Lung (tissue), 12 donors: ENCODE measurements around the gene PCGF3. TPM values are rescaled to one million over a fixed set of nuclear protein-coding genes. Genes with fewer than 3 reads are reported as not detected.
"Not testable (repeated sequence)": the region's sequence is repeated elsewhere in the genome, so short reads cannot be mapped to it uniquely, and the experiment has no call there.

Experiments
- ATAC-seq: fragments of 200-7000 bp; cut with Tn5 transposase; one replicate; pipeline ENCODE4 v1.9.1; 2020; ENCODE audit warnings: moderate number of reproducible peaks; ENCODE audit not compliant: insufficient read depth, low FRiP score
- DNase-seq, 3 donors: peaks; one replicate each; pipeline ENCODE4 v3.0.0-alpha.2; 2013 to 2017
- H3K27ac ChIP-seq, 2 donors: one replicate each; pipeline ENCODE4 v1.5.1; 2013; ENCODE audit warnings: mild to moderate bottlenecking in 2 of 2, moderate library complexity in 2 of 2, control low read depth in 1 of 2, inconsistent platforms in 1 of 2, low read depth in 1 of 2, low read length in 1 of 2
- H3K27me3 ChIP-seq, 3 donors: one replicate each; pipeline ENCODE4 v1.5.1; 2013; ENCODE audit warnings: low read length in 2 of 3; ENCODE audit not compliant: control insufficient read depth in 3 of 3, insufficient read depth in 3 of 3
- H3K36me3 ChIP-seq, 4 donors: one replicate each; pipeline ENCODE4 v1.5.1; 2013; ENCODE audit warnings: low read length in 4 of 4, mild to moderate bottlenecking in 1 of 4, moderate library complexity in 1 of 4; ENCODE audit not compliant: control insufficient read depth in 4 of 4, insufficient read depth in 4 of 4
- H3K4me1 ChIP-seq, 5 donors: one replicate each; pipeline ENCODE4 v1.5.1; 2013; ENCODE audit warnings: low read length in 5 of 5, mild to moderate bottlenecking in 2 of 5, moderate library complexity in 1 of 5; ENCODE audit not compliant: control insufficient read depth in 5 of 5, insufficient read depth in 5 of 5
- H3K4me3 ChIP-seq: one replicate; pipeline ENCODE4 v1.5.1; 2013; ENCODE audit warnings: mild to moderate bottlenecking, control low read depth, moderate library complexity
- H3K9ac ChIP-seq, 2 donors: one replicate each; pipeline ENCODE4 v1.5.1; 2013; ENCODE audit warnings: low read length in 2 of 2, control low read depth in 1 of 2; ENCODE audit not compliant: insufficient read depth in 1 of 2
- H3K9me3 ChIP-seq, 4 donors: one replicate each; pipeline ENCODE4 v1.5.1; 2013; ENCODE audit warnings: low read length in 3 of 4, mild to moderate bottlenecking in 1 of 4, moderate library complexity in 1 of 4; ENCODE audit not compliant: control insufficient read depth in 4 of 4, insufficient read depth in 3 of 4
- WGBS, 2 donors: extraction: QIAGEN DNeasy Blood & Tissue Kit; methylation state at CpG; one replicate each; pipeline ENCODE4 v1.1.7; 2013; 5-methylcytosine and 5-hydroxymethylcytosine counted together
- polyA plus RNA-seq, 2 donors: library from polyadenylated mRNA; stranded (reverse); fragments of 200-250 nt; gene quantifications; one replicate each; pipeline ENCODE4 v1.2.1, GENCODE V29; 2013
- total RNA-seq, 2 donors: library from RNA; depleted of rRNA in 1 of 2; stranded (reverse); fragments of >200 nt in 1 of 2; gene quantifications; one replicate each; pipeline ENCODE4 v1.2.1, GENCODE V29; 2014 to 2021
- TF ChIP-seq, protein P1 (sequence below): IDR thresholded peaks from 2 replicates; pipeline ENCODE4 v1.5.1; 2012; ENCODE audit warnings: mild to moderate bottlenecking; ENCODE audit errors: control extremely low read depth, extremely low read depth
- donor health status: control.
- donor health status: control.
- donor health status: Bipolar disorder and iron deficiency.
- donor health status: healthy.
- donor health status: DM: yes; HTN: yes; CAD: no.

Gene PCGF3
- total and polyA plus RNA-seq, 4 donors = 29.3 to 66.8 (median 43.3) TPM

DNA sequence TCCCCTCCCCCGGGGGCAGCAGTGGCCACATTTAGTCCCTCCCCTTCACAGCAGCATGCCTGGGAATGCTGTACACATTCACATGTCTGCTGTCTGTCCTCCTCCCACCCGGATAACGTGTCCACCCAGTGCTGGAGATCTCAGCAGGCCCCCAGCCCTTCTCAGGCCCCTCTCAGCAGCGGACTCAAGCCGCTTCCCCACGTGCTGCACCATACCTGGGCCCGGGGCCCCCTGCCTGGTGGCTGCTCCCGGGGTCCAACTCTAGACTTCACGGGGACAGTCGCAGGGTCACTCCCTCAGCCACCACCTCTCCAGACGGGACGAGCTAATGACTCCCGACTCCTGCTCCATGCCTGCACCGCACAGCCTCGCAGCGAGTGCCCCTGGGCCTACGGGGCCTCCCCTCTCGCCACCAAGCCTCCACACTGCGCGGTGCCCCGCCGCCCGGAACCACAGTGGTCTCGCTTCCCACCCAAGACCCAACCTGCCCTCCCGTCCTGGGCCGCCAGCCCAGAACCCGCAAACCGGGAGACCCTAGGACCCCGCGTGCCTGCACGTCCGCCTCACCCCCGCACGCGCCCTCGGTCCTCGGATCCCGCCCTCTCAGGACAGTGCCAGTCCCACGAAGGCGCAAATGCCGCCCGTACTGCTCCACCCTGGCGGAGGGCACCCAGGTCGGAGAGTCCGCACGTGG, 1.3 kb upstream of the PCGF3 start:
- Histone ChIP-seq H3K27me3 (no peaks in the 10 kb centered on the region), H3K4me1 (peaks cover 6 to 21% (median 11%) of the 10 kb centered on the region in 5 donors), H3K9me3 (no peaks in the 10 kb centered on the region), H3K9ac (no peak overlapping the region), H3K36me3 (peaks cover 0 to under 1% (median 0%) of the 10 kb centered on the region in 4 donors), H3K4me3 (no peak overlapping the region), H3K27ac (no peak overlapping the region)
- ATAC-seq = no peak
- DNase-seq = no peak
- 95 to 96% methylated on average over 46 of the region's 46 CpGs for WGBS, 2 donors
- TF ChIP-seq, protein P1, sequence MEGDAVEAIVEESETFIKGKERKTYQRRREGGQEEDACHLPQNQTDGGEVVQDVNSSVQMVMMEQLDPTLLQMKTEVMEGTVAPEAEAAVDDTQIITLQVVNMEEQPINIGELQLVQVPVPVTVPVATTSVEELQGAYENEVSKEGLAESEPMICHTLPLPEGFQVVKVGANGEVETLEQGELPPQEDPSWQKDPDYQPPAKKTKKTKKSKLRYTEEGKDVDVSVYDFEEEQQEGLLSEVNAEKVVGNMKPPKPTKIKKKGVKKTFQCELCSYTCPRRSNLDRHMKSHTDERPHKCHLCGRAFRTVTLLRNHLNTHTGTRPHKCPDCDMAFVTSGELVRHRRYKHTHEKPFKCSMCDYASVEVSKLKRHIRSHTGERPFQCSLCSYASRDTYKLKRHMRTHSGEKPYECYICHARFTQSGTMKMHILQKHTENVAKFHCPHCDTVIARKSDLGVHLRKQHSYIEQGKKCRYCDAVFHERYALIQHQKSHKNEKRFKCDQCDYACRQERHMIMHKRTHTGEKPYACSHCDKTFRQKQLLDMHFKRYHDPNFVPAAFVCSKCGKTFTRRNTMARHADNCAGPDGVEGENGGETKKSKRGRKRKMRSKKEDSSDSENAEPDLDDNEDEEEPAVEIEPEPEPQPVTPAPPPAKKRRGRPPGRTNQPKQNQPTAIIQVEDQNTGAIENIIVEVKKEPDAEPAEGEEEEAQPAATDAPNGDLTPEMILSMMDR = no peak

DNA sequence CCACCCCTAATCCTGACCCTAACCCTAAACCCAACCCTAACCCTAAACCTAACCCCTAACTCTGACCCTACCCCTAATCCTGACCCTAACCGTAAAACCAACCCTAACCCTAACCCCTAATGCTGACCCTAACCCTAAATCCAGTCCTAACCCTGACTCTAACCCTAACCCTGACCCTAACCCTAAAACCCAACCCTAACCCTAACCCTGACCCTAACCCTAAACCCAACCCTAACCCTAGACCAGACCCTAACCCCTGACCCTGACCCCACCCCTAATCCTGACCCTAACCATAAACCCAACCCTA, 708 bp upstream of the PCGF3 start:
- WGBS, 2 donors = 98 to 100% methylated on average over 1 of the region's 1 CpG
- ATAC-seq (no peak), DNase-seq (no peak)
- Histone ChIP-seq H3K4me3 (peak overlapping the region; percentile 59), H3K36me3 (peaks cover 0 to 5% (median 0%) of the 10 kb centered on the region in 4 donors), H3K9me3 (no peaks in the 10 kb centered on the region), H3K27ac (peak overlapping the region in 1 of 2 donors; percentile 89), H3K27me3 (no peaks in the 10 kb centered on the region), H3K4me1 (peaks cover 6 to 21% (median 11%) of the 10 kb centered on the region in 5 donors), H3K9ac (no peak overlapping the region)
- TF ChIP-seq, protein P1 = no peak

DNA sequence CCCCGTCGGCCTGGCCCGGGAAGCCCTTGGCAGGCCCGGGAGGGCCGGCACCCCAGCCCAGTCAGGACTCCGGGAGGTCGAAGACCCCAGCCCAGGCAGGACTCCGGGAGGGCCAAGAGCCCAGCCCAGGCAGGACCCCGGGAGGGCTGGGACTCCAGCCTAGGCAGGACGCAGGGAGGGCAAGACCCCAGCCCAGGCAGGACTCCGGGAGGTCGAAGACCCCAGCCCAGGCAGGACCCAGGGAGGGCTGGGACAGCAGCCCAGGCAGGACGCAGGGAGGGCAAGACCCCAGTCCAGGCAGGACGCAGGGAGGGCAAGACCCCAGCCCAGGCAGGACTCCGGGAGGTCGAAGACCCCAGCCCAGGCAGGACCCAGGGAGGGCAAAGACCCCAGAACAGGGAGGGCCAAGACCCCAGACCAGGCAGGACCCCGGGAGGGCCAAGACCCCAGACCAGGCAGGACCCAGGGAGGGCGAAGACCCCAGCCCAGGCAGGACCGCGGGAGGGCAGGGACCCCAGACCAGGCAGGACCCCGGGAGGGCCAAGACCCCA, 526 bp downstream of the PCGF3 start:
- Histone ChIP-seq H3K4me1 (peaks cover 6 to 23% (median 11%) of the 10 kb centered on the region in 5 donors), H3K9ac (peak overlapping the region; percentile 76 to 99), H3K27ac (peak overlapping the region; percentile 83 to 90), H3K4me3 (peak overlapping the region; percentile 70)
- H3K36me3 ChIP-seq, DNase-seq, H3K9me3 ChIP-seq, ATAC-seq, H3K27me3 ChIP-seq: not testable (repeated sequence)
- 2% methylated on average over 21 of the region's 21 CpGs for WGBS, 2 donors

DNA sequence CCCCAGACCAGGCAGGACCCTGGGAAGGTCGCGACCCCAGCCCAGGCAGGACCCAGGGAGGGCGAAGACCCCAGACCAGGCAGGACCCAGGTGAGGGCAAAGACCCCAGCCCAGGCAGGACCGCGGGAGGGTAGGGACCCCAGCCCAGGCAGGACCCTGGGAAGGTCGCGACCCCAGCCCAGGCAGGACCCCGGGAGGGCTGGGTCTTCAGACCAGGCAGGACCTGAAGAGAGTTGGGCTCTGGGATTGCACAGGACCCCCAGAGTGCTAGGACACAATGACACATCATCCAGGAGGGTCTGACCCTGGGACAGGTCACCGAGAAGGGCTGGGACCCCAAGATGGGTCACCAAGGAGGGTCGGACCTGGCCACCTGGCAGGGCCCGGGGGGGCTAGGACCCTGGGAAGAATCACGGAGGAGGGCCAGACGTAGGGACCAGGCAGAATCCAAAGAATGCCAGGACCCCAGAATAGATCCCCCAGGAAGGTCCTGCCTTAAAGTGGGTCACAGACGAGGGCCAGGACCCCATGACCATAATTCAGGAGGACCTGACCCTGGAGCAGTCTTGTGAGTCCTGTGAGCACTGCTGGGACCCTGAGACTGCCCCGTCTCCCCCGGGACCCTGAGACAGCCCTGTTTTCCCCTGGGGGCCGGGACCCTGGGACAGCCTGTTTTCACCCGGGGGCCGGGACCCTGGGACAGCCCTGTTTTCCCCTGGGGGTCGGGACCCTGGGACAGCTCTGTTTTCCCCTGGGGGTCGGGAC, 1.4 kb downstream of the PCGF3 start:
- Histone ChIP-seq H3K9me3 (no peaks in the 10 kb centered on the region), H3K4me1 (peaks cover 6 to 23% (median 11%) of the 10 kb centered on the region in 5 donors), H3K27me3 (no peaks in the 10 kb centered on the region), H3K9ac (peak overlapping the region; percentile 58 to 84), H3K27ac (peak overlapping the region in 1 of 2 donors; percentile 32), H3K4me3 (peak overlapping the region; percentile 29), H3K36me3 (peaks cover 0 to 5% (median 0%) of the 10 kb centered on the region in 4 donors)
- no peak for DNase-seq
- 47 to 68% methylated on average over 16 to 21 of the region's 21 CpGs for WGBS, 2 donors
- ATAC-seq = no peak
- TF ChIP-seq, protein P1 = no peak
